ENCODE results near the gene PDCD6IP.

DNA sequence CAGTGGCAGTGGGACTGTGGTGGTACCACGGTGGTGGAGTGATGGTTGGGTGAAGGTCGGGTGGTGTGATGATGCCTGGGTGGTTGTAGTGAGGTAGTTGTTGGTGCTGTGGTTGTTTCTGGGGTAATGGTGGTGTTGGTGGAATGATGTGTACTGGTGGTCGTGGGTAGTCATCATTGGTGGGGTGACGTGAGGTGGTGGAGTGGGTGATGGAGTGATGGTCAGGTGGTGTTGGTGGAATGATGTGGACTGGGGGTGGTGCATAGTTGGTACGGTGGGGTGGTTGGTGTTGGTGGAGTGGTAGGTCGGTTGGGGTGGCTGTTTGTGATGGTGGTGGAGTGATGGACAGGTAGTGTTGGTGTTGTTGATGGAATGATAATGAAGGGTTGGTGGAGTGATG is 87.1 kb downstream of the PDCD6IP start:
- TF ChIP-seq, protein P1, sequence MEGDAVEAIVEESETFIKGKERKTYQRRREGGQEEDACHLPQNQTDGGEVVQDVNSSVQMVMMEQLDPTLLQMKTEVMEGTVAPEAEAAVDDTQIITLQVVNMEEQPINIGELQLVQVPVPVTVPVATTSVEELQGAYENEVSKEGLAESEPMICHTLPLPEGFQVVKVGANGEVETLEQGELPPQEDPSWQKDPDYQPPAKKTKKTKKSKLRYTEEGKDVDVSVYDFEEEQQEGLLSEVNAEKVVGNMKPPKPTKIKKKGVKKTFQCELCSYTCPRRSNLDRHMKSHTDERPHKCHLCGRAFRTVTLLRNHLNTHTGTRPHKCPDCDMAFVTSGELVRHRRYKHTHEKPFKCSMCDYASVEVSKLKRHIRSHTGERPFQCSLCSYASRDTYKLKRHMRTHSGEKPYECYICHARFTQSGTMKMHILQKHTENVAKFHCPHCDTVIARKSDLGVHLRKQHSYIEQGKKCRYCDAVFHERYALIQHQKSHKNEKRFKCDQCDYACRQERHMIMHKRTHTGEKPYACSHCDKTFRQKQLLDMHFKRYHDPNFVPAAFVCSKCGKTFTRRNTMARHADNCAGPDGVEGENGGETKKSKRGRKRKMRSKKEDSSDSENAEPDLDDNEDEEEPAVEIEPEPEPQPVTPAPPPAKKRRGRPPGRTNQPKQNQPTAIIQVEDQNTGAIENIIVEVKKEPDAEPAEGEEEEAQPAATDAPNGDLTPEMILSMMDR (conservative IDR thresholded peaks at IDR 0.05): no peak
- no peak for TF ChIP-seq ZFX (IDR thresholded peaks at IDR 0.05)
